GM19023 (cell line): ENCODE measurements around the gene NAALADL1.
A peak's percentile ranks its signal among the peaks of the same experiment; 100 is the strongest.

Experiments
- ATAC-seq: cut with Tn5 transposase; IDR thresholded peaks from one replicate; pipeline ENCODE4 v1.9.1; 2021; ENCODE audit warnings: mild to moderate bottlenecking, moderate library complexity; ENCODE audit not compliant: unreplicated experiment

The NAALADL1 gene, protein sequence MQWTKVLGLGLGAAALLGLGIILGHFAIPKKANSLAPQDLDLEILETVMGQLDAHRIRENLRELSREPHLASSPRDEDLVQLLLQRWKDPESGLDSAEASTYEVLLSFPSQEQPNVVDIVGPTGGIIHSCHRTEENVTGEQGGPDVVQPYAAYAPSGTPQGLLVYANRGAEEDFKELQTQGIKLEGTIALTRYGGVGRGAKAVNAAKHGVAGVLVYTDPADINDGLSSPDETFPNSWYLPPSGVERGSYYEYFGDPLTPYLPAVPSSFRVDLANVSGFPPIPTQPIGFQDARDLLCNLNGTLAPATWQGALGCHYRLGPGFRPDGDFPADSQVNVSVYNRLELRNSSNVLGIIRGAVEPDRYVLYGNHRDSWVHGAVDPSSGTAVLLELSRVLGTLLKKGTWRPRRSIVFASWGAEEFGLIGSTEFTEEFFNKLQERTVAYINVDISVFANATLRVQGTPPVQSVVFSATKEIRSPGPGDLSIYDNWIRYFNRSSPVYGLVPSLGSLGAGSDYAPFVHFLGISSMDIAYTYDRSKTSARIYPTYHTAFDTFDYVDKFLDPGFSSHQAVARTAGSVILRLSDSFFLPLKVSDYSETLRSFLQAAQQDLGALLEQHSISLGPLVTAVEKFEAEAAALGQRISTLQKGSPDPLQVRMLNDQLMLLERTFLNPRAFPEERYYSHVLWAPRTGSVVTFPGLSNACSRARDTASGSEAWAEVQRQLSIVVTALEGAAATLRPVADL

DNA sequence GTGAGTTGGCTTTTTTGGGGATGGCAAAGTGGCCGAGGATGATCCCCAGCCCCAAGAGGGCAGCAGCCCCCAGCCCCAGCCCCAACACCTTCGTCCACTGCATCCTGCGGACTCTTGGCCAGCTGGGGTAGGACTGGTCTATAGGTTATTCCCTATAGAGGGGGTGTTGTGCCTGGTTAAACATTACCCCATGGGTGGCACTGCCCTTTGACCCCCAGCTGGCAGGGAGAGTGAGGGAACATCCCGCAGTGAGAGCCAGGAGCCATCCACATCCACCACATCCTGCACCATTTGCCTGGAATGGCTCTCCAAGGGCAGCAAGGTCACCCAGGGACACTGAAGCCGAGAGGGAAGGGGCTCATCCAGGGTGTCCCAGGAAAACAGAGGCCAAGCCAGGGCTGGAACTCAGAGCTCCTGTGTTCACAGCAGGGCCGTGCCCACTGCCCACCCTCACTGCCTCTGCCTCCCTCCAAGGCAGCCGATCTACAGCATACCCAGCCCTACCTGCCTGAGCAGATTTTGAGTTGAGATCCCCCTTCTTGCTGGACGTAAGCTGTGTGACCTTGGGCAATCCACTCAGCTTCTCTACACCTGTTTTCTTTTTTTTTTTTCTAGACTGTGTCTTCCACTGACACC is at the start of gene NAALADL1:
NAALADL1 (minus strand) TSS at position 135 of the 636 bp plus-strand sequence; CDS start at position 103, 32 bp downstream.
- ATAC-seq: no peak

DNA sequence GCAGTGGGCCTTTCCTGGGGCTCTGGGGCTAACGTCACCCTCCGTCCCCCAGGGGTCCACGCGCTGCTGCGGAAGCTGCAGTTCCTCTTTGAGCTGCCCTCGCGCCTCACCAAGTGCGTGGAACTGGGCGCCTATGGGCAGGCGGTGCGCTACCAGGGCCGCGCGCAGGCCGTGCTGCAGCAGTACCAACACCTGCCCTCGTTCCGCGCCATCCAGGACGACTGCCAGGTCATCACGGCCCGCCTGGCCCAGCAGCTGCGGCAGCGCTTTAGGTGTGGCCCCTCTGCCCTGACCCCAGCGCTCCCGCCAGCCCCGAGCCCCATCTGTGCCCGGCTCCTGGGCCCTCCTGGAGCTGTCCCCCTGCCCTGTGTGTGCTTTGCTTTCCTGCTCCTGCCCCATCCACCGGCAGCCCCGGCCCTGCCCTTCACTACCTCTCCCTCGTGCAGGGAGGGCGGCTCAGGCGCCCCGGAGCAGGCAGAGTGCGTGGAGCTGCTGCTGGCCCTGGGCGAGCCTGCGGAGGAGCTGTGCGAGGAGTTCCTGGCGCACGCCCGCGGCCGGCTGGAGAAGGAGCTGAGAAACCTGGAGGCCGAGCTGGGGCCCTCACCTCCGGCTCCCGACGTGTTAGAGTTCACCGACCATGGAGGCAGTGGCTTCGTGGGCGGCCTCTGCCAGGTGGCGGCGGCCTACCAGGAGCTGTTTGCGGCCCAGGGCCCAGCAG is 49.6 kb upstream of the NAALADL1 start:
- no peak for ATAC-seq

DNA sequence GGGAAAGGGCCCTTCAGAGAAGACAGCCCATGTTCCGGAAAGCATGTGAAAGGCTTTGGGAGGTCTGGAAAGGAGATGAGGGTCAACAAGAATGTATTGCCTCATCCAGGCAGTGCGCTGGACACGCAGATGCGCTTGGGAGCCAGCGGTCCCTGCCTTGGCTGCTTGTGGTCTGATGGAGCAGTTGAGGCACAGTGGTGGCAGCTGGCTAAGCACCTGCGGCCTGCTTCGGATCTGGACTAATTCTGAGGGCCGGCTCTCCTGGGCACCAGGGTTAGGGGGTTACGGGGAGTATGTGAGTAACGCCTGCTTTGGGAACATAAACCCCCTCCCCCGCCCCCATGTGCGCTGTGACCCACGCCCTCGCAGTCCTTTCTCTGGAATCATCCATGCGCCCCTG is 48.7 kb upstream of the NAALADL1 start:
- no peak for ATAC-seq

DNA sequence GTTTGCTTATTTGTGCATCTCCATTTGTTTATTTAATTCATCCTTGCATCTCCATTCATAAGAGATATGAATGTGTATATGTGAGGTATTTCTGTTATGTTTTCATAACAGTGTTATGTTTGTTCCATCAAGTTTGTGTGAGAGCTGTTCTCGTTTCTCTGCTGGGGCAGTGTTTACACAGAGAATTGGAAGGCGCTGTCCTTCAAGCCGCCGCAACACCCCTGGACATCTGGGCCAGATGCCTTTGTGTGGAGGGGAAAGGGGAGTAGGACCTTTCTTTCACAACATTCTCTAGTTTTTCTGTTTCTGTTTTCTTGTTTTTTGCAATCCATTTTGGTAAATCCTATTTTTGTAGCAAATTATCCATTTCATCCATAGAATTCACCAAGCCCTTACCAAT is 46.3 kb upstream of the NAALADL1 start:
- ATAC-seq: no peak

DNA sequence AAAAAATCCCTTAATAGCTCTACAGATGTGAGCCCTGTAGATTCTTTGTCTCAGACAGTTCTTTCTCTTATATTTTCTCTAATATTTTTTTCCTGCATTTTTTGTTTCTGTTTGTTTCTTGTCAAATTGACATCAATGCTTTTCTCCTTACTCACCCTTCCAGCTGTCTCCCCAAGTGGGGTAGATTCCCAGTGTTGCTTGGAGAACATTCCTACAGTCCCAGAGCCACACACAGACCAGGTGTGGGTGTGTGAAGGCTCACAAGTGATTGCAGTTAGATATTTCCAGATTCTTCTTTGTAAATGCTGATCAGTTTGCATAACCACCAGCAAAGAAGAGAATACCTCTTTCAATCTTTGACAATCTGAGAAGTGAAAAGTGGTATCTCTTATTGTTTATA is 45.1 kb upstream of the NAALADL1 start:
- ATAC-seq: no peak

DNA sequence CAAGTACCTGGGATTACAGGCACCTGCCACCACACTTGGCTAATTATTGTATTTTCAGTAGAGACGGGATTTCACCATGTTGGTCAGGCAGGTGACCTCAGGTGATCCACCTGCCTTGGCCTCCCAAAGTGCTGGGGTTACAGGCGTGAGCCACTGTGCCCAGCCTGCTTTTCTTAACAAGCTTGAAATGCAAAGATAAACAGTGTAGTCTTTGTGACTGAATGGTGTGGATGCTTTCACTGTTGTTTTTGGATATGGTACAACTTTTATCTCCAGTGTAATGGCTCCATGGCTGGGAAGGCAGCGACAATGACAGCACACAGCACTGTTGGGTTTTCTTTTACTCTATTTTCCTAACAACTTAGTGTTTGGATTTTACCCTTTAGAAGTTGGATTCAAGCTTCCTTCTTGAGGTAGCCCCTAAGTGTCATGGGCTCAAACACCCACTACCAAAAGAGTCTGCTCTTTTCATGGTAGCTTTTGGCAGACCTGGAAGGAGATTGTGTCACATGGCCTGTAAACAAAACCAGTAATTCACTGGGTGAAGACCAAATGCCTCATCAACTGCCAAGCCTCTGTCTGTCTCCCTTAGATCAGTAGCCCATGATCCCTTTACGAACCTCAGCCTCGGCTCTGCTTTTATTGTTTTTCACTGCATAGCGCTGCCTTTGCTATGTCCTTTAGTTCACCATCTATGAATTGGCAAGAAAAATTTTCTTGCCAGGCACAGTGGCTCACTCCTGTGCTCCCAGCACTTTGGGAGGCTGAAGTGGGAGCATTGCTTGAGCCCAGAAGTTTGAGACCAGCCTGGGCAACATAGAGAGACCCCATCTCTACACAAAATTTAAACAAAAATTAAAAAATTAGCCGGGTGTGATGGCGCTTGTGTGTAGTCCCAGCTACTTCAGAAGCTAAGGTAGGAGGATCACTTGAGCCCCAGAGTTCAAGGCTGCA is 44.1 kb upstream of the NAALADL1 start:
- no peak for ATAC-seq

DNA sequence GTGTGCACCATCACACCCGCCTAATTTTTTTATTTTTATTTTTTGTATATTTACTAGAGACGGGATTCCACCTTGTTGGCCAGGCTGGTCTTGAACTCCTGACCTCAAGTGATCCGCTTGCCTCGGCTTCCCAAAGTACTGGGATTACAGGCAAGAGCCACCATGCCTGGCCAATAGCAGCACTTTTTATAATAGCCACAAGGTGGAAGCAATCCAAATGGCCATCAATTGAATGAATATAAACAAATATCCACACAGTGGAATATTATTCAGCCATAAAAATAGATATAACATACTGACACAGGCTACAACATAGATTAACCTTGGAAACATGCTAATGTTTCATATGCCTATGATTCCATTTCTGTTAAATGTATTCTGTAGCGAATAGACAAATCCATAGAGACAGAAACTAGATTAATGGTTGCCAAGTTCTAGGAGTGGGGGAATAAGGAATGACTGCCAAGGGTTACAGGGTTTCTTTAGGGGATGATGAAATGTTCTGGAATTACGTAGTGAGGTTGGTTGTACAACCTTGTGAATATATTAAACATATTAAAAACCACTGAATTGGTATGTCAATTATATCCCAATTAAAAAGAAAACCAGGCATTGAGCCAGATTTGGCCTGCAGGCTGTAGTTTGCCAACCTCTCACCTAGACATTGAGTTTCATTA is 42.5 kb upstream of the NAALADL1 start:
- no peak for ATAC-seq

DNA sequence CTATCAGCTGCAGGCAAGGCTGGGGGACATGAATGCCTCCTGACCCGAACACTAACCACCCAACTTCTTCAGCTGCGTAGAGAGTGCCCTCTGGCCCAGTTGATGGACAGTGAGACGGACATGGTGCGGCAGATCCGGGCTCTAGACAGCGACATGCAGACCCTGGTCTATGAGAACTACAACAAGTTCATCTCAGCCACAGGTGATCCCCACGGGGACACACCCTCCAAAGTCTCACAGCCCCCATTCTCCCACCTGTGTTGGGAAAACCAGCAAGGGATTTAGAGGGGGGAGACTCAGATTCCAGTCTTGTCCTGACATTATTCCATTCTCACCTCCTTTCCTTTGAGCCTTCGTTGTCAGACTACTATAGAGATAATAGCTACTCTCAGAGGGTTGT is 38.6 kb upstream of the NAALADL1 start:
- no peak for ATAC-seq

DNA sequence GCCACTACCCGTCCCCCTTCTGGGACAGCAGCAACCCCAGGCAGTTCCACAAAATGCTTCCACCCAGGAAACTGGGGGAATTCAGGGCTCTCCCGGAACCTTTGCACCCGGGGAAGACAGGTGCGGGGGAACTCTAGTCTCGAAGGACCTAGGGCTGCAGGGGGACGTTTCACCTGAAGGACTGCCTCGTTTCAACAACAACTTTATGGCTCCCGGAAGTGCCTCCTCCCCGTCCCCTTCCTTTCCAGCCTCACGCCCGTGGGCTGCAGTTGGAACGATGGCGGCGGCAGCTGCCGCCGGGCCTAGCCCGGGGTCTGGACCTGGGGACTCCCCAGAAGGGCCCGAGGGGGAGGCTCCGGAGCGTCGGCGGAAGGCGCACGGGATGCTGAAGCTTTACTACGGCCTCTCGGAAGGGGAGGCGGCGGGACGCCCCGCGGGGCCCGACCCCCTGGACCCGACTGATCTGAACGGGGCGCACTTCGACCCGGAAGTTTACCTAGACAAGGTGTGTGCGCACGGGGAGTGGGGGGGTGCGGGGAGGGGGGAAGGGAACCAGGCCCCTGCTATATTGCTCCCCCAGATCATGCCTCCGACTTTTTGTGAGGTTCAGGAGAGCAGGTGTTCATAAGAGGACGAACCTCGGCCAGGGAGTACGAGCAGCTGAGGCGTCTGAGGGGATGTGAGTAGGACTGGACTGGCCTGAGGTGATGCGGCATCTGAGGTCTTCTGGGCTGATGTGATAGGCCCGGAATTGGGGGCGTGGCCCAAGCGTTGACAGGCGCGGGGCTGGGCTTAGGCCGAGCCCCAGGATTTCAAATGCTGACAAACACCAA is 37.8 kb upstream of the NAALADL1 start, which contains the start of gene VPS51:
VPS51 (plus strand) TSS at position 241 of the 833 bp plus-strand sequence; CDS start at position 278, 37 bp downstream.
- ATAC-seq: peak; percentile 90

DNA sequence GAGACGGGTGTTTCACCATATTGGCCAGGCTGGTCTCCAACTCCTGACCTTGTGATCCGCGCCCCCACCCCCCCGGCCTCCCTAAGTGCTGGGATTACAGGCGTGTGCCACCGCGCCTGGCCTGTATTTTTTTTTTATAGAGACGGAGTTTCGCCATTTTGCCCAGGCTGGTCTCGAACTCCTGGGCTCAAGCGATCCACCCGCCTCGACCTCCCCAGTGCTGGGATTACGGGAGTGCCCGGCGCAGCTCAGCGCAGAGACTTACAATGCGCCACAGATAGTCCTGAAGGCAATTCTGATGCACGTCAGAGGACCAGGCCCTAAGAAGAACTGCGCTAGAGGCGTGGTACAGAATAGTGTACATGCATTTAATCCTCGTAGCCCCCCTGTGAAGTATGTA is 37.1 kb upstream of the NAALADL1 start:
- no peak for ATAC-seq

DNA sequence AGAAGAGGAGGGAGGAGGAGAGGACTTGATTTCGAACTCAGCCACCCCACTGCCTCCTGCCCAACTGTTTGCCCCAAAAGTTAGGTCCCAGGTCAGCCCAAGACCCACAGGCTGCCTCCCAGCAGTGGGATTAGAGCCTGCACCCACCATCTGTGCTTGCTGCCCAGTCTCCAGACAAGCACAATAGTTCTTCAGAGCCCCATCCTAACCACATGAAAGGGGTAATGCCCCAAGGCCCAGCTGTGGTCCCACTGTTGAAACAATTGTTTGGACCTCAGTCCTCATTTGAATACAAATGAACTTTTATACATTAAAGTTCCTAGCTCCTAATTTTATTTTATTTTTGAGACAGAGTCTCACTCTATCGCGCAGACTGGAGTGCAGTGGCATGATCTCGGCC is 32.3 kb upstream of the NAALADL1 start:
- no peak for ATAC-seq

DNA sequence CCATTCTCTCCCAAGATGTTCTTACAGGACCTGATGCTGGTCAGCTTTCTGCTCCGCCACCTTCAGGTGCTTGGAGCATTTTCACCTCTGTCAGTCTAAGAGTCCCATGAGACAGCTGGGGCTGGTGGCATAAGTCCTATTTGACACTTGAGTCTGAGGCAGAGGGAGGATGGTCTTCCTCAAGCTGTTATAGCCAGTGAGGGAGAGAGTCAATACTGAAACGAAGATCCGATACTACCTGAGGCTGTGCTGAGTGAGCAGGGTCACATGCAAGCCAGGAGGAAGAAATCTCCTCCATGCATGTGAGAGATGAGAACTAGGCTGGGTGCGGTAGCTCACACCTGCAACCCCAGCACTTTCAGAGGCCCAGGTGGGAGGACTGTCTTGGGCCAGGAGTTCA is 31.3 kb upstream of the NAALADL1 start:
- ATAC-seq: no peak

DNA sequence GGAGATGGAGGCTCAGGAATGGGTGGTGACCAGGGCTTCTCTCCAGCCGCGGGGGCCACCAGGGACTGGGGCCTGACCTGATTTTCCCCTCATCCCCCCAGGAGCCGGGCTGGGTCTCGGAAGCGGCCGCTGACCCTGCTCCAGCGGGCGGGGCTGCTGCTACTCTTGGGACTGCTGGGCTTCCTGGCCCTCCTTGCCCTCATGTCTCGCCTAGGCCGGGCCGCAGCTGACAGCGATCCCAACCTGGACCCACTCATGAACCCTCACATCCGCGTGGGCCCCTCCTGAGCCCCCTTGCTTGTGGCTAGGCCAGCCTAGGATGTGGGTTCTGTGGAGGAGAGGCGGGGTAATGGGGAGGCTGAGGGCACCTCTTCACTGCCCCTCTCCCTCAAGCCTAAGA is 29.5 kb upstream of the NAALADL1 start:
- no peak for ATAC-seq

DNA sequence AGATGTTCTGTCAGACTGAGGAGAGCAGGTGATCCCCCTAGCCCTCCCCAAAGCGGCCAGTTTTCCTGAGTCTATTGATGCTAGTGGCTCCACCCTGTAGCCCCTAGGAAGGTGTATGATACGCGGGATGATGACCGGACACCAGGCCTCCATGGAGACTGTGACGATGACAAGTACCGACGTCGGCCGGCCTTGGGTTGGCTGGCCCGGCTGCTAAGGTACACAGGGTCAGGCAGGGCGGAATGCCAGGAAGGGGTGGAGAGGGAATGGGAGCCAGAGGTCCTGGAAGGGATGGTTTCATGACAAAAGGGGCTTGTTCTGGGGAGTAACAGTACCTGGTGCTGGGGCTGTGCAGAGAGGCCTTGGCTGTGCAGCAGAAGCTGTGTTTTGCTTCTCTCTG is 28.9 kb upstream of the NAALADL1 start:
- no peak for ATAC-seq

DNA sequence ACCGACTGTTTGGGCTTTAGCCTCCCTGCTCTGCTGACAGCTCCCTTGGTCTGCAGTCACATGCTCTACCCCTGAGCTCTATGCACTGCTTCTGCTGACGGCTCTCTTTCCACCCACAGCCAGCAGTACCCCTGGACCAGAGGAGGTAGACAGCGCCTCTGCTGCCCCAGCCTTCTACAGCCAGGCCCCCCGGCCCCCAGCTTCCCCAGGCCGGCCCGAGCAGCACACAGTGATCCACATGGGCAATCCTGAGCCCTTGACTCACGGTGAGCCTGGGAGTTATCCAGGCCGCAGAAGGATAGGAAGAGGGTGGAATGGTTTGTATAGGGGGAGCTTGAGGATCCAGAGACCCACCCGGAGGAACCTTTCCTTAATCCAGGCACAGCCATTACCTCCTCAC is 28.5 kb upstream of the NAALADL1 start:
- no peak for ATAC-seq

DNA sequence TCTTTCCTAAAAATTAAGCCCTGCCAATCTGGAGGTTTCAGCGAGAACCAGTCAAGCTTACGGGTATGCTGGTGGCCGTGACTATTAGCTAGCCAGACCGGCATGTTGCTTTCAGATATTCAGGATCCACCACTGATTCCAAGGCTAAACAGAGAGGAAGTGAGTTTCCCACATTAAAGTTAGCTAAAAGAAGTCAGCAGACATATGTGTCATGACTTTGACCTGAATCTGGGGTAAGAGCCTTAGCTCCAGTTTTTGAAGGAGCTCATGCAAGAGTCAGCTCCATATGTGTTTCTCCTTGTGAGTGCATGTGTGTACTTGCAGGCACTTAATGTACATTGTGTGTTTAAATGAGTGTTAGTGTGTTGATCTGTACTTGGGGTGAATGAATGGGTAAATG is 27.1 kb upstream of the NAALADL1 start:
- ATAC-seq: no peak

DNA sequence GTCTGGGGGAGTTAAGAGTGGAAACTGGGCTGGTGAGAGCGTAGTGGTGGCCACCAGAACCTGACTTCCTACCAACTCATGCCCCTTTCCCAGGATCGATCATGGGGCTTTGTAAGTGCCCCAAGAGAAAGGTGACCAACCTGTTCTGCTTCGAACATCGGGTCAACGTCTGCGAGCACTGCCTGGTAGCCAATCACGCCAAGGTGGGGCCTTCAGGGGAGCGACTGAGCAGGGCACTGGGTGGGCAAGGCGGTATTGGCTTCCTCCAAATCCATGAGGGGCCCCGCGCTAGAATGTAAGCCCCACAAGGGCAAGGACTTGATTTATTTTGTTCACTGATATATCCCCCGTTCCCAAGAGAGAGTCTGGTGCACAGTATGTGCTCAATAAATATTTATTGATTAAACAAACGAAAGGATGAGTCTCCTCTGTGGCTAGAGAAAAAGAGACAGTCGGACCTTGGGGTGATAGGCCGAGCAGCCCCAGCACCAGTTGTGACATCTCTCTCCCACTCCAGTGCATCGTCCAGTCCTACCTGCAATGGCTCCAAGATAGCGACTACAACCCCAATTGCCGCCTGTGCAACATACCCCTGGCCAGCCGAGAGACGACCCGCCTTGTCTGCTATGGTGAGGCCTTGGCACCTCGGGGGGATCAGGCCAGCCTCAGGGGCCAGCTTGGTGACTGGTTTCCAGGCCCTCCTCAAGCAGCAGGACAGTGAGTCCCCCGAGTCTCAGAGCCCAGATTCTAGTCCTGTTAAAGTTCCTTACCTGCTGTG is 26.4 kb upstream of the NAALADL1 start:
- ATAC-seq: no peak
